HG03342 (cell line): ENCODE measurements around the gene VAX1.
"Not testable (repeated sequence)": the region's sequence is repeated elsewhere in the genome, so short reads cannot be mapped to it uniquely, and the experiment has no call there.

Experiments used
- ATAC-seq: cut with Tn5 transposase; IDR thresholded peaks from one replicate; pipeline ENCODE4 v1.9.1; 2021; ENCODE audit warnings: mild to moderate bottlenecking, moderate library complexity; ENCODE audit not compliant: unreplicated experiment

The VAX1 gene

GRCh38 chr10:117136391-117136975, 1.6 kb downstream of the VAX1 start:
- no peak for ATAC-seq

- ATAC-seq, result no peak
These were observed 2.5 kb downstream of the VAX1 start for GRCh38 chr10:117135480-117136140.

GRCh38 chr10:117135026-117135372, 3.1 kb downstream of the VAX1 start:
- ATAC-seq, result no peak

- no peak for ATAC-seq
These were observed 3.6 kb downstream of the VAX1 start for GRCh38 chr10:117134306-117135025.

GRCh38 chr10:117134056-117134305, 4.1 kb downstream of the VAX1 start:
- no peak for ATAC-seq

GRCh38 chr10:117133273-117134055, 4.6 kb downstream of the VAX1 start:
- ATAC-seq, result no peak

GRCh38 chr10:117132751-117133231, 5.3 kb downstream of the VAX1 start:
- no peak for ATAC-seq

GRCh38 chr10:117131376-117132327, 6.4 kb downstream of the VAX1 start:
- no peak for ATAC-seq

GRCh38 chr10:117130862-117131375, 7.2 kb downstream of the VAX1 start:
- no peak for ATAC-seq

GRCh38 chr10:117130346-117130745, 7.7 kb downstream of the VAX1 start:
- ATAC-seq, result no peak

- not testable (repeated sequence) for ATAC-seq
These were observed 11.4 kb downstream of the VAX1 start for GRCh38 chr10:117126645-117127044.

GRCh38 chr10:117126034-117126433, 12.0 kb downstream of the VAX1 start:
- no peak for ATAC-seq

GRCh38 chr10:117112220-117112619, 25.9 kb downstream of the VAX1 start:
- no peak for ATAC-seq

GRCh38 chr10:117107238-117107637, 30.8 kb downstream of the VAX1 start:
- ATAC-seq, result no peak

GRCh38 chr10:117096599-117097201, 41.4 kb downstream of the VAX1 start:
- ATAC-seq, result no peak

GRCh38 chr10:117094856-117095255, 43.2 kb downstream of the VAX1 start:
- ATAC-seq, result no peak

- no peak for ATAC-seq
These were observed 45.7 kb downstream of the VAX1 start for GRCh38 chr10:117092386-117092785.

- ATAC-seq, result no peak
These were observed 47.2 kb downstream of the VAX1 start for GRCh38 chr10:117090834-117091233.

GRCh38 chr10:117087521-117087920, 50.5 kb downstream of the VAX1 start:
- no peak for ATAC-seq

- ATAC-seq, result no peak
These were observed 51.5 kb downstream of the VAX1 start for GRCh38 chr10:117086546-117086945.
